Stimulated activated CD4-positive, alpha-beta T cell treated with anti-CD3 and anti-CD28 coated beads, TNF-alpha, amount 100 ng/mL, for 24 hours (primary cell): Measurements from ENCODE around the gene GPATCH2L.
A peak's percentile ranks its signal among the peaks of the same experiment; 100 is the strongest.

Experiments
- DNase-seq, 3 experiments: peaks; one replicate each; pipeline ENCODE4 v3.0.0-alpha.2; 2020; ENCODE audit warnings: low read depth in 3 of 3

Gene GPATCH2L

DNA sequence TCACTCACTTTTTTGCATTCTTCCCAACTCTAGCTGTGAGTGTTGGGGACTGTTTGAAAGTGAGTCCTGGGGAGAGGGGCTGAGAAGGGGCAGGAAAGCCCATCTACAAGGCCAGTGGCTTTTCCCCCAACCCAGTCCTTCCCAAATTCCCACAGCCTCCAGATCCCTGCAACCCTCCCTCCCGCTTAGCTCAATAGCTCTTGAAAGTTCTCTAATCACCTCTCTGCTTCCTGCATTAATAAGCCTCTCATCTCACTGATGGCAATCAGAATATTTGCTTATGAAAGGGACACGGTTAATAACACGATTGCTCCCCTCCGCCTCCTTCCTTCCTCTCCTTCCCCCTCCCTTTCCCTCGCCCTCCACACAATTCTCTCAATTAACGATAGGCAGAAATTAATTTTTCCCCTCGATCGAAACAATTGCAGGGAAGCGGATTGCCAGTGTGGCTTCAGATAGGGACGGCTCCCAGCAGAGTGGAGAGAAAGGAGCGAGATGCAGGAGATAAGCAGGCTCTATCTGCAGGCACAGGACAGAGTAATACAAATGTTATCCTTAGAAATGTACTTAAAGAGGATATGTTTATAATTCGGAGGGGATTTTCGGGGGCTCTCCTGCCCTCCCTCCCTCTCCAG lies 15.1 kb upstream of the GPATCH2L start:
- DNase-seq, result no peak

DNA sequence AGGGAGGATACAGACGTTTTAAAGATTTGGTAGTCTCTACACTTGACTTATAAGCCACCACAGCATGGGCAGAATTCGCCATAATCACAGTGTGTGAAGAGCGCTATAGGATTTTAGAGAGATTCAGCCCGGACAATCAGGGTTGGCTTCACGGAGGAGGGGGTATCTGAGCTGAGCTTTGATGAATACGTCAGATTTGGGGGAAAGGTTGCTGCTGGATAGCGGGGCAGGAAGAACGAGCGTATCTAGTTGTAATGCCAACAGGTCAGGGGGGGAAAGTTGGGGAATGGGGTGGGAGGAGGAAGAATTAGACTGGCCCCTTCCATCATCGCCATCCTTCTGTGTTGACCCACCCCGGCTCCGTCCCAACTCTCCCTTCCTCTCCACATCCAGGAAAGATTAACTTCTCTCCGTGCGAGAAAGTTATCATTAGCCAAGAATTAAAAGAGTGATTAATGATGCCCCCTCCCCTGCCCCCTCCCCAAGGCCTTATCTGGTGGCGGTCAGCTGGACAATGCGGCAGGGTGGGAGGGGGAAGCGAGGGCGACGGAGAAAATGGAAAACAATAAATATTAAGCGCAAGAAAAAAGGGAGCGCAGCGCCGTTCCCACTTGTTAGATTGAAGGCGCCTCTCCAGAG lies 13.5 kb upstream of the GPATCH2L start:
- no peak for DNase-seq

GRCh38 chr14:76138758-76139723 lies 12.7 kb upstream of the GPATCH2L start:
- DNase-seq, result no peak

- no peak for DNase-seq
Measured at GRCh38 chr14:76143642-76144041, 8.1 kb upstream of the GPATCH2L start.

GRCh38 chr14:76146976-76147375 lies 4.7 kb upstream of the GPATCH2L start:
- DNase-seq, result no peak

DNA sequence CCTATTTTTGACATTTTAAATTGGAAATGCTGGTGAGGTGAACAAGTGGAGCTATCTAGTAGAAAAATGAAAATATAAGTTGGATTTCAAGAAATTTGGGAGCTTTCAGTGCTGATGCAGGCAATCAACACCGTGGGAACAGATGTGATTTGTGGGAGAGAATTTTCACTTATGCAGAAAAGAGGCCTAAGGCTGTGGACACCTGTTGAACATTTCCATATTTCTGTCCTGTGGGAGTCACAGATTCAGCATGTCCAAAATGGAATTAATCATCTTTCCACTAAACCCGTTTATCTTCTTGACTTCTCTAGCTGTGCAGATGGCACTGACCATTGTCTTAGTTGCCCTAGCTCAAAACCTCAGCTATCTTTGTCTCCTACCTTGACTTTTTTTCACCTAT lies 2.5 kb upstream of the GPATCH2L start:
- DNase-seq, result no peak

GRCh38 chr14:76152333-76152681 lies 585 bp downstream of the GPATCH2L start:
- peak; percentile 37 to 69 (median 37) for DNase-seq

DNA sequence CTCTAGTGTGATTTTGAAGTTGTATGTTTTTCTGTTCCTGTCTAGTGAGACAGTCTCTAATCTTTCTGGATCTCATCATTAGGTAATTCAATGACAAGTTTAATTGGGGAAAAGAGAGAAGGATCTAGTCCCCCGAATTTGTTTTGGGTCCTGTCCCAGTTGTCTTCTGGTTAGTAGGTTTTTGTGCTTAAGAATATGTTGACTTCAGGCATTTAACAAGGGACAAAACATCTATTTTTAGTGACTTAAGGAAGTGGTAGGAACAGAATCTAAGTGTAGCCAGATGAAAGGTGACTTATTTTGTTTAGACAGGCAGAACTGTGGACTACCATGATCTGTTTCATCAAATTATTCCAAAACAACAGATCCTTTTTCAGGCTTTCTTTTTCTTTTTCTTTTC lies 2.2 kb downstream of the GPATCH2L start:
- DNase-seq, result no peak

DNA sequence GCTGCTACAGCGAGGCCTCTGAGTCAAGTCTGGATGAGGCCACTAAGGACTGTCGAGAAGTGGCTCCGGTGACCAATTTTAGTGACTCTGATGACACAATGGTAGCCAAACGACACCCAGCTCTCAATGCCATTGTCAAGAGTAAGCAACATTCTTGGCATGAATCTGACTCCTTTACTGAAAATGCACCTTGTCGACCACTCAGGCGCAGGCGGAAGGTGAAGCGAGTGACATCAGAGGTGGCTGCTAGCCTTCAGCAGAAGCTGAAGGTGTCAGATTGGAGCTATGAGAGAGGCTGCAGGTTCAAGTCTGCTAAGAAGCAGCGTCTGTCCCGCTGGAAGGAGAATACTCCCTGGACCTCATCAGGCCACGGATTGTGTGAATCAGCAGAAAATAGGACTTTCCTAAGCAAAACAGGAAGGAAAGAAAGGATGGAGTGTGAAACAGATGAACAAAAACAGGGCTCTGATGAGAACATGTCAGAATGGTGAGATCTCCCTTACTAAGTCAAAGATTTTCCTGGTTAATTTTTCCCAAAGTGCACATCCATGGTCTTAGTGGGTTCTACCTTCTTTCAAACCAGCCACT lies 2.9 kb downstream of the GPATCH2L start:
- DNase-seq, result no peak

GRCh38 chr14:76163668-76164363 lies 12.1 kb downstream of the GPATCH2L start:
- no peak for DNase-seq

GRCh38 chr14:76168531-76168930 lies 16.8 kb downstream of the GPATCH2L start:
- DNase-seq, result no peak

DNA sequence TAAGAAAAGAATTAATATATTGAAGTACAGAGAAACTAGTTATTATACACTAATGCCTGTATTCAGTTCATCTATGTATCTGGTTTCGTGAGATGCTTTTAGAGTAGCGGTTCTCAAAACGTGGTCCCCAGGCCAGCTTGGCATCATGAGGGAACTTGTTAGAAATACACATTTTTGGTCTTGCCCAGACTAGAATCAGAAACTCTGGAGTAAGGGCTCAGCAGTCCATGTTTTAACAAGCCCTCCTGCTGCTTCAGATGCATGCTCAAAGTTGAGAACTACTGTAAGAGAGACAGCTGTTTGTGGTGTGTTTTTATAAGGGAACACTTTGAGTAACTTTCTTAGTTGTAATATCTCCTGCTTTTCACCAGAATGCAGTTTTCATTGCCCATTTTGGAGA lies 18.1 kb downstream of the GPATCH2L start:
- no peak for DNase-seq

DNA sequence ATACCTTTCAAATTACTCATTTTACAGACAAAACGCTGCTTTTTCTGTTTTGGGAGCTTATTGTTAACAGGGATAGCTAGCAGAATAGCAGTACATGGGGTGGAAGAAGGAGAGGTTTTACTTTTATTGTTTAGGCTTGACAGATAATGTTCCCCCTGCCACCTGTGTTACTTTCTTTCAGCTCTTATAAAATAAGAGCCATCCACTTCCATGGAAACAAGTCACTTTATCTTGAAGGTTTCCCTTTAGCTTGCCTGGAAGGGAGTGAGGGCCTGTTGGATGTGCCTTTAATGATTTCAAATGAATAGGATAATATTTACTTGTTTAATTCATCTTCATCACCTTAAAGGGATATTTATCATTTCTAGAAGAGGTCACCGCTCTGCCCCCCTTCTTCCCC lies 23.3 kb downstream of the GPATCH2L start:
- no peak for DNase-seq

DNA sequence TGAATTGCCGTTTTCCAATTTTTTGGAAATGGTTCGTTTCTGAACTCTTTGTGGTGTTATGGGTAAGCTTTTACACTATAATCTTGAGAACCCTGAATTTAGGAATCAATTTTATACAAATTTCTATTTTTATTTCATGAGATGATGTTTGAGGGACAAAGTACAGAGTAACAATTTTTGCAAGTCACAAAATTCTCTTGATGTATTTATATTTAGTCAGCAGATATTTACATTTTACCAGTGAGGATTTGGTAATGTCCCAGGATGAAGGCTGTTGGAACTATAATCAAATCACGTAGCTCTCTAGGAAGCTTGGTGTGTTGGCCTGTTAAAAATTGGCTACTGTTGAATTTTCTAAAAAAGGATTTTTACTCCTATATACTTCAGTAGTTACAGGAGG lies 24.2 kb downstream of the GPATCH2L start:
- no peak for DNase-seq

DNA sequence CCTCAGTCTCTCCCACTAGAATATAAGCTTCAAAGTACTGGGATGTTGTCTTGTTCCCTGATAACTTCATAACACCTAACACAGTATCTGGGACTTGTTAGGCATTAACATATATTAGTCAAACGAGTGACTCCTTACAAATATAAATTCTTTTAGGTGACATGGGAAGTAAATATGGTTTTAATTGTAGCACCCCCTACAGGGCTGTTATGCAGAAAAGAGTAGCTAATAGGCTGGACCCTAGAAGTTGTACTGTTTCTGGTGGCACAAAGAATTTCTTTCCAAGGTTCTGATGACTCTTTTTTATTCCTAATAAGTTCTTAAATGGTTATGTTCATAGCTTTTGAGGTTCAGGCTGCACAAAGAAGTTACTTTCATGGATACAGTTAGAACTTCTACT lies 29.8 kb downstream of the GPATCH2L start:
- DNase-seq, result no peak

DNA sequence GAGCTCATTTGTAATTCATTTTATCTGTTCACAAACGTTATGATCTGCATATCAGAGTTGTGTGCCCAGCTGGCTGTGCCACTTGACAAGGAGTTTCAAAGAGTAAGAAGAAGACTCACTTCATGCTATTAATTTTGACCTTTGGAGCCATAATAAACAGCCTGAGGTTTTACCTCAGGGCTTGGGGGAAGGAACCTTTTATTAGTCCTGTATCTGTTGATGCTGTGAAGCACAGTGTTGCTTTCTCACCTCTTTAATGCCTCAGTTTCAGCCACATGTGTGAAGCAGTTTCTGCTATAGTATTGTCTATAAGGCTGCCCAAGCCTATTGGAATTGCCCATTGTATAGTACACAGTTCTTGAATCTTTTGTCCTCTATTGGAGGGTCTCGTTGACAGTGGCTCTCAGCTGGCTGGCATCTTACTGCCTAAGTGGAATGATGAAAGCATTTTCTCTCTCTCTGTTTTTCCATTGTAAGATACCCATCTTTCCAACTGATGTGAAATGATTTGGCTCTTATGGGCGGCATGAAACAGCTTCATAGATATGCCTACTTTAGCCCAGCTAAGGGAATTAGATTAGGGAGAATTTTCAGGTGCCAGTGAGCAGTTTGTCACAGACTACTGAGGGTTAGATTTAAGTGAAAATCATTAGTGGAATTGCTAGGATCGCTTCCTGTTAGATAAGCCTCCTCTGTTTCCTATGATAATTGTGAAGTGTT lies 34.7 kb downstream of the GPATCH2L start:
- no peak for DNase-seq

- no peak for DNase-seq
Measured at GRCh38 chr14:76191297-76191696, 39.6 kb downstream of the GPATCH2L start.

DNA sequence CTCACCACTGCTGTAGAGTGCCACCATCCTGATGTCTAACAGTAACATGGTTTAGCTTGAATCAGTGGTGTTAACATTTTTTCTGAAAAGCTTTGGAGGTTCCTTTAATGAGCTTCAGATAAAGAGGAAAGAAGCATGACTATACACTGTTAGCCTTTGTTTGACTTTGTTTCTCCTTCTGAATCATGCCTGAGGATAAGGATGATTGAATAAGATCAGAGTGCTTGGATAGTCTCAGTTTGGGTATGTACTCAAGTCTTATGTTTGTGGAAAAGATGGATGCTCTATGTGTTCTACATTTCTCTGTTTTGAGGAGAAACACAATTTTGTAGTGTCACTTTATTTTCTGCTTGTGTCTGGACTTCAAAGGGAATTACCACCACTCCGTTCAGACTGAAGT lies 42.0 kb downstream of the GPATCH2L start:
- no peak for DNase-seq

DNA sequence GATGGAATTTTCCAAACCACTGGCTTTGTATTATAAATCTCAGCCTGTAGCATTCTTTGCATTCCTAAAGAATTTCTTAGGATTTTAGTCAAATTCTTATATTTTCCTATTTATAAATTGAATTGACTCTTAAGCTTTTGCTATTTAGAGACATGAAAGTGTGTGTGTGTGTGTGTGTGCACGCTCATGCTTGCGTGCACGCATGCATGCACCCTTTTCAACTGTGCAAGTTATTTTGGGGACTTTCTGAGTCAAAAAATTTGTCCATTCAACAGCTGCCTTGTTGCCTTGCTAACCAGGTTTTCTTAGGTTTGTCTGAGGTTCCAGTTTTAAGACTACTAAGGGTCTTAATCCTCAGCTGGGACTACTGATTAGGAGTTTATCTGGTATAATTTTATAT lies 42.6 kb downstream of the GPATCH2L start:
- no peak for DNase-seq

DNA sequence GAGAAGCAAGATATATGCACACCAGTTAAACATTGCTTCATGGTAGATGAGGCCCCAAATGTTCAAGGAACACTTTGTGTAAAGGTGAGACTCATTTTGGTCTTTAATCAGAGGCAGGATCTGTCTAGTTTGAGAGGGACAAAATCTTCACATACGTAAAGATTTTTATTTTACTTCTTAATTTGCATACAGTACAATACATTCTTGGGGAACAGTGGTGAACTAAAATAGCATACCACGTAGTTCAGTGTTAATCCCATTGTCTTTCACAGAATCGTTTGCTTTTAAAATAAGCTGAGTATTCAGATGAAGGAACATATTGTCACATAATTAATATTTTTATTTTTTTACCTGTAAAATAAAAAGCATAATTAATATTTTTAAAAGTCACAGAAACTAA lies 43.3 kb downstream of the GPATCH2L start:
- no peak for DNase-seq
